Stimulated activated CD4-positive, alpha-beta T cell treated with anti-CD3 and anti-CD28 coated beads, TNF-alpha, amount 100 ng/mL, for 48 hours (primary cell): ENCODE data around the gene THOC2.
"Not testable (repeated sequence)": the region's sequence is repeated elsewhere in the genome, so short reads cannot be mapped to it uniquely, and the experiment has no call there.

Source experiments
- DNase-seq, 3 donors: peaks; one replicate each; pipeline ENCODE4 v3.0.0-alpha.2; 2020; ENCODE audit warnings: low read depth in 3 of 3

The THOC2 gene

DNA sequence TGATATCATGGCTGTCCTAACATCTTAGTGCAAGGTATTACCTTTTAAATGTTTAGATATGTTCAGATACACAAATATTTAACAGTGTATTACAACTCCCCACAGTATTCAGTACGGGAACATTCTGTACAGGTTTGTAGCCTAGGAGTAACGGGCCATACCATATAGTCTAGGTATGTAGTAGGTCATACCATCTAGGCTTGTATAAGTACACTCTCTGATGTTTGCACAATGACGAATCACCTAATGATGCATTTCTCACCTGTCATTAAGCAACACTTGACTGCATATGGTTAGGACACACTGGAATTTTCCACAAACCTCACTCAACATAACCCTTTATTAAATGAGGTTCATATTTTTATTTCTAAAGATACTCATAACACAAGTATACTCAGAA, 67.7 kb downstream of the THOC2 start:
- no peak for DNase-seq

DNA sequence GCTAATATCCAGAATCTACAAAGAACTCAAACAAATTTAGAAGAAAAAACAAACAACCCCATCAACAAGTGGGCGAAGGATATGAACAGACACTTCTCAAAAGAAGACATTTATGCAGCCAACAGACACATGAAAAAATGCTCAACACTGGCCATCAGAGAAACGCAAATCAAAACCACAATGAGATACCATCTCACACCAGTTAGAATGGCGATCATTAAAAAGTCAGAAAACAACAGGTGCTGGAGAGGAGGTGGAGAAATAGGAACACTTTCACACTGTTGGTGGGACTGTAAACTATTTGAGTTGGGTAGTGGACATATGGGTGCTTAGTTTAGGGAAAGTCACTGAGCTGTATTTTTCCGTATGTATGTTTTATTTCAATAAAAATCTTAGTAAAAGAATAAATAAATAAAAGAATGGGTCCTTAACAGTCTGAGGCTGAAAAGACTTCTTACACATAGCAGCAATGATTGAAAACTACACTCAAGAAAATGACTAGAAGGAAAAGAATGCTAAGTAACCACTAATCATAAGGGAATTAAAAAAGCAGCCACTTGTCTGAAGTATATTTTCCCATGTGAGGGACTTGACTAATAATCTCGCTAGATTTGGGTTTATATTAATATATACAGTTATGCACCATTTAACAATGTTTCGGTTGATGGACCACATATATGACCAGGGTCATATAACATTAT, 68.2 kb downstream of the THOC2 start:
- not testable (repeated sequence) for DNase-seq

DNA sequence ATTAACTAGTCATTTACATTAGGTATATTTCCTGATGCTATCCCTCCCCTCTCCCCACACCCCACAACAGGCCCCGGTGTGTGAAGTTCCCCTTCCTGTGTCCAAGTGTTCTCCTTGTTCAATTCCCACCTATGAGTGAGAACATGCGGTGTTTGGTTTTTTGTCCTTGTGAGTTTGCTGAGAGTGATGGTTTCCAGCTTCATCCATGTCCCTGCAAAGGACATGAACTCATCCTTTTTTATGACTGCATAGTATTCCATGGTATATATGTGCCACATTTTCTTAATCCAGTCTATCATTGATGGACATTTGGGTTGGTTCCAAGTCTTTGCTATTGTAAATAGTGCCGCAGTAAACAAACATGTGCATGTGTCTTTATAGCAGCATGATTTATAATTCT, 69.1 kb downstream of the THOC2 start:
- not testable (repeated sequence) for DNase-seq

DNA sequence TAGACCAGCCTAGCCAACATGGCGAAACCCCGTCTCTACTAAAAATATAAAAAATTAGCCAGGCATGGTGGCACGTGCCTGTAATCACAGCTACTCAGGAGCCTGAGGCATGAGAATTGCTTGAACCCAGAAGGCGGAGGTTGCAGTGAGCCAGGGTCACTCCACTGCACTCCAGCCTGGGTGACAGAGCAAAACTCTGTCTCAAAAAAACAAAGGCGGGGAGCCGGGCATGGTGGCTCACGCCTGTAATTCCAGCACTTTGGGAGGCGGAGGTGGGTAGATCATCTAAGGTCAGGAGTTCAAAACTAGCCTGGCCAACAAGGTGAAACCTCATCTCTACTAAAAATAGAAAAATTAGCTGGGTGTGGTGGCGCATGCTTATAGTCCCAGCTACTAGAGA, 76.3 kb downstream of the THOC2 start:
- not testable (repeated sequence) for DNase-seq

DNA sequence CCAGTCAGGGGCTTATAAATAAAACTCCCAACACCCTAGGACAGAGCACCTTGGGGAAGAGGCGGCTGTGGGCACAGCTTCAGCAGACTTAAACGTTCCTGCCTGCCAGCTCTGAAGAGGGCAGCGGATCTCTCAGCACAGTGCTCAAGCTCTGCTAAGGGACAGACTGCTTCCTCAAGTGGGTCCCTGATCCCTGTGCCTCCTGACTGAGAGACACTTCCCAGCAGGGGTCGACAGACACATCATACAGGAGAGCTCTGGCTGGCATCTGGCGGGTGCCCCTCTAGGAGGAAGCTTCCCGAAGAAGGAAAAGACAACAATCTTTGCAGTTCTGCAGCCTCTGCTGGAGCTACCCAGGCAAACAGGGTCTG, 84.1 kb downstream of the THOC2 start:
- DNase-seq, result not testable (repeated sequence)

DNA sequence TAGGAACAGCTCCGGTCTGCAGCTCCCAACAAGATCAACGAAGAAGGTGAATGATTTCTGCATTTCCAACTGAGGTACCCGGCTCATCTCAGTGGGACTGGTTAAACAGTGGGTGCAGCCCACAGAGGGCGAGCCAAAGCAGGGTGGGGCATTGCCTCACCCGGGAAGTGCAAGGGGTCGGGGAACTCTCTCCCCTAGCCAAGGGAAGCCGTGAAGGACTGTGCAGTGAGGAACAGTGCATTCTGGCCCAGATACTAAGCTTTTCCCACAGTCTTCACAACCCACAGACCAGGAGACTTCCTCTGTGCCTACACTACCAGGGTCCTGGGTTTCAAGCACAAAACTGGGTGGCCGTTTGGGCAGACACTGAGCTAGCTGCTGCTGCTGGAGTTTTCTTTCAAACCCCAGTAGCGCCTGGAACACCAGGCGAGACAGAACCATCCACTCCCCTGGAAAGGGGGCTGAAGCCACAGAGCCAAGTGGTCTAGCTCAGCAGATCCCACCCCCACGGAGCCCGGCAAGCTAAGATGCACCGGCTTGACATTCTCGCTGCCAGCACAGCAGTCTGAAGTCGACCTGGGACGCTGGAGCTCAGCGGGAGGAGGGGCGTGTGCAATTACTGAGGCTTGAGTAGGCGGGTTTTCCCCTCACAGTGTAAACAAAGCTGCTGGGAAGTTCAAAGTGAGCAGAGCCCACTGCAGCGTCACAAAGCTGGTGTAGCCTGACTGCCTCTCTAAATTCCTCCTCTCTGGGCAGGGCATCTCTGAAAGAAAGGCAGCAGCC, 84.6 kb downstream of the THOC2 start:
- no peak for DNase-seq

DNA sequence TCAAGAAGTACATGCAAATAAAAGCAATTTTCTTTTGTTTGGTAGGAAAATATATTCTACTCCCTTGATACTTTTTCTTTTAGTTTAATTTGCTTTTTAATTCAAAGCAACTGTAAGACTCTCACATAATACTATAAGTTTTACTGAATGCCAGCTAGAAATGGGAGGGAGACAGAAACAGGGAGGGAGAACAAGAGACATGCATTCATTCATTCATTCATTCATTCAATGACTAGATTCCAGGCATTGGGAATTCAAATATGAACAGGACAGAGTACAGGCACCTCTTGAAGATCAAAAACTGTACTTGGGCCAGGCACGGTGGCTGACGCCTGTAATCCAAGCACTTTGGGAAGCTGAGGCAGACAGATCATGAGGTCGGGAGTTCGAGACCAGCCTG, 85.6 kb downstream of the THOC2 start:
- no peak for DNase-seq

DNA sequence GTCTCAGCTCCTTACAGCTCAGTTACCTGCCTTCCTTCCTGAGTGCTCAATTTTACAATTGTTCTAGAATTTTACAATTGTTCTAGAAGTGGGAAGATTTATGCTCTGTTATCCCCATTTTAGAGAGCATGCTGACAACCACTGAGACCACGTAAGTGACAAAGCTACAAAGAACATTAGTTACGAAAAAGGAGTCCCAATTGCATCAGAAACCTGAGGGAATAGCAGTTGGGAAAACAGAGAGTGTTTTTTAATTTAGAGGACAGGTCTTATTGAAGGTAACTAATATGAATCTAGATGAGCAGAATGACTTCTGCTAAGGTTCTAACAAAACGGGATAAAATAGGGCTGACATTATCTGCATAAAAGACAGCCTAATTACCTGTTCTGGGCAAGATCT, 103.3 kb downstream of the THOC2 start:
- DNase-seq, result no peak

DNA sequence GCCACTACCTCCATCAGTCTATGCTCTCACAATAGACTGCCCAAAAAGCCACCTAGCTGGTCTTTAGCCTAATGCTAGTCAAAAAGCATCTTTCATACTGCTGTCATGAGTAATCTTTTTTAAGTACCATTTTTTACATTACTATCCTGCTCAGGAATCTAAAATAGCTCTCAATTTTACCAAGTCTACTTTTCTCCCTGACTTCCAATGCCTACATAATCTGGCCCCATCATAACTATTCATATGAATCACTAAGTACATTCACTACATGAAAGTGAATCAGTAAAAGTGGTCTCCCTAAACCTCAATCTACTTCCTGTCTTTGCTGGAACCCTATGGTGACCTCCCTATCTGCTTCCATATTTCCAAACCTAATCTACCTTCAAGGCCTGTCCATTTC, 105.9 kb downstream of the THOC2 start:
- no peak for DNase-seq

DNA sequence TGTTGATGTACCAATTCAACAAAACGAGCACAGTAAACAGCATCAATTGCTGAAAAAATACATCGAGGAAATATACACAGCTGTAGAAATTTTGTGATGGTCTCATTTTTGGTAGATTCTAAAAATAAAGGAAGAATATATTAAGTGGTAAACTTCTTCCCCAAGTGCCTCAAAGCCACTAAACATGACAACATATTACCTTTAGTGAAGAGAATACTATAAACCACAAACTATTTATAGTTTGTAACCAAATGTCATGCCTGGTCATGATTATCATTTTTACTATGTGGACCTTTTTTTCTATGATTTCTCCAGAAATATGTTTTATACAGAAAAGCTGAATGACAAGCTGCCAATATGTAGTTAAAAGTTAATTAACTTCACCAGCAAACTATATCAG, 106.9 kb downstream of the THOC2 start:
- no peak for DNase-seq

DNA sequence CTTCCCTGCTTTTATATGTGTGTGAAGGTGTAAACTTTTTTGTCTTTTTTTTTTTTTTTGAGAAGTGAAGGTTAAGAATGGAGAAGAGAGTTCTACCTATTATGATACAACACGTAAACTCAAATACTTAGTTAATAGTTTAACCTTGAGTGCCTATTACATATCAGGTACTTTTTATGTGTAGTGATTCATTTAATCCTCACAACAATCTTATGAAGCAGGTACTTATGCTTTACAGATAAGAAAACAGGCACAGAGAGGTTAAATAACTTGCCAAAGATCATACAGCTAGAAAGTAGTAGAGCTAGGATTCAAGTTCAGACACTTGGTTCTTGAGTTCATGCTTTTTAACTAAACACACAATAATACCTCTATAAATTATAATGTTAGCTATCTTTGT, 107.4 kb downstream of the THOC2 start:
- no peak for DNase-seq

DNA sequence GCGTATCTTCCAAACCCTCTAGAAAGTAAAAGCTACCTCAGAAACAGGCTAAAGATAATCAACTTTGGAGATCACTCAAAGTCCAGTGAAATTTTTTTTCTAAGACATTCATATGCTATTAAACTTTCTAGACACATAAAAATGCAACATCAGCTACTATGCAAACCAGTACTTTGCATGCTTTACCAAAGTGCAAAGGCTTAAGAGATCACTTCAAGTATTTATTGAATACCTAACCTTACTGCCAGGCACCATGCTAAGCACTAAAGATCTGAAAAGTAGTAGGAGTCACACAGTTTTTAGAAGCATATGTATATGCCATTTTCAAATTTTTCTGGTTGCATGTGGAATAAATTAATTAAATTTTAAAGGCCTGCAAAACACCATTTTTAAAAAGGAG, 115.8 kb downstream of the THOC2 start:
- no peak for DNase-seq

DNA sequence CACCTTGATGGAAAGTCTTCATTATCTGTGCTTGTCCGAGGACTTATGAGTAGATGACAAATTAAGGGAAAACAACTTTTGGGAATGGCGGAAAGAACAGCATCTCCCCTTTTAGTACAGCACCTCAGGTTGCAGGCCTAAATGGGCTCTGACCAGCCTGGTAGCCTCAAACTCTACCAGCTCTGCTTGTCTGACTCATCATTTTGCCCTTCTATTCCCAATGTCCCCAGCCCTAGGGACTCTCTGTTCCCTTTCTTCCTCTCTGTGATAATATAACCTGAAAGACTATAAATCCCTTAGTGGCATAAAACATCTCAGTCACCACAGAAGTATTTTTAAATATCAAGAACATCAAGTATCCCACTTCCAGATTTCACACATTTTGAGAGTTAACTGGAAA, 121.9 kb downstream of the THOC2 start:
- no peak for DNase-seq

DNA sequence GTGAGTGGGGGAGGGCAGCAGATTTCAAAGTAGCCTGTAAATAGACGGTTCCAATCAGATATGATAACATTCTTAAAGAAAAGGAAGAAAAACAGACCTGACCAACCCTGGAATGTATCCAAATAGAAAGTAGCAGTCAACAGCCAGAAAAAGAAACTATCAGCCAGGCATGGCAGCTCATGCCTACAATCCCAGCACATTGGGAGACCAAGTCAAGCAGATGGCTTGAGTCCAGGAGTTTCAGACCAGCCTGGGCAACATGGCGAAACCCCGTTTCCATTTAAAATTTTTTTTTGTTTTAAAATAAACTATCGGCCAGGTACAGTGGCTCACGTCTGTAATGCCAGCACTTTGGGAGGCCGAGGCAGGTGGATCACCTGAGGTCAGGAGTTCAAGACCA, 125.0 kb downstream of the THOC2 start:
- DNase-seq, result no peak

DNA sequence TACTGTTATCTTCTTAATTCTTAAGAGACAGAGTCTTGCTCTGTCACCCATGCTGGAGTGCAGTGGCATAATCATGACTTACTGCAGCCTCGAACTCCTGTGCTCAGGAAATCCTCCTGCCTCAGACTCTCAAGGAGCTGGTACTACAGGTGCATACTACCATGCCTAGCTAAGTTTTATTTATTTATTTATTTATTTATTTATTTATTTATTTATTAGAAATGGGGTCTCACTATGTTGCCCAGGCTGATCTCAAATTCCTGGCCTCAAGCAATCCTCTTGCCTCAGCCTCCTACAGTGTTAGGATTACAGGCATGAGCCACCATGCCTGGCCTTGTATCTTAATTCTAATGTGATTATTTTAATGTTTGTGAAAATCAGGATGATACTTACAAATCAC, 125.6 kb downstream of the THOC2 start:
- DNase-seq, result no peak

DNA sequence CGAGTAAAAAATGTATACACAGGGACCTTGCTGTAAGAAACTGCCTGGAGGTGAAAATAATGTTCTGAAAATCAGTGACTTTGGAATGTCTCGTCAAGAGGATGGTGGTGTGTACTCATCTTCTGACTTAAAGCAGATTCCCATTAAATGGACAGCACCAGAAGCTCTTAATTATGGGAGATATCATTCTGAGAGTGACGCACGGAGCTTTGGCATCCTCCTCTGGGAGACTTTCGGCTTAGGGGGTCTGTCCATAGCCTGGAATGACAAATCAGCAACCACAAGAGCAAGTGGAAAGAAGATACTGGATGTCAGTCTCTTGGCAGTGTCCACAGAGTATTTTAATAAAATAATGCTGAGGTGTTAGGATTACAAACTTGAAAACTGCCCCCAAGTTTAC, 129.4 kb downstream of the THOC2 start:
- no peak for DNase-seq

DNA sequence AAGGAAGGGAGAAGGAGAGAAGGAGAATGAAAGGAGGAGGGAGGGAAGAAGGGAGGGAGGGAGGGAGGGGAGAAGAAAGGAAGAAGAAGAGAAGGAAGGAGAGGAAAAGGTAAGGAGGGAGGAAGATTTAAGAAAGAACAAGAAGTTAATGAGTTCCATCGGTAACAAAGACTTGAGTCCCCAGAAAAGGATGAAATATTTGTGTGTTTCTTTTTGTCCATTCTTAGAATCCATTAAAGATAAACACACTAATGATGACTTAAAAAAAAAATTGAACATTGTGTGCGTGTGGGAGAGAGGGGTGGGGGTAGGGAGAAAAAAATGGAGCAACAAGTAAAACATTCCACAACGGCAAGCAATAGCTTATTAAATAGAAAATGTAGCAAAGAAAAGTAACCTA, 131.4 kb downstream of the THOC2 start:
- DNase-seq, result no peak

DNA sequence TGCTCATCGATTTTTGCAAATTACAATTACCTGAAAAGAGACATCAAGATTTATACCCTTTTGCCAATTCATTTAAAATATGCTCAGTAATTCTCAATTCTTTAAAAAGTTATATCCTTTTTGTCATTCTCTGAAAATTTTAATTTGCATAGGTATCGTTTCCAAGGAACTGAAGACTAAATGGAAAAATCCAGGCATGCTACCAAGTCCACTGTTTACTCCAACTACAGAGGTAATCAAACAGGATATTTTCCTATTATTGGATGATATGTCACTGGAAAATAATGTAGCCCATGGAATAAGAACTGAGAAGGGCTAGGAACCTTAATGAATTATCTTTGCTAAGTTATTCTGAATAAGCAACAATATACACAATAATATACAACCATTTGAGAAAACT, 132.7 kb downstream of the THOC2 start:
- DNase-seq, result no peak

DNA sequence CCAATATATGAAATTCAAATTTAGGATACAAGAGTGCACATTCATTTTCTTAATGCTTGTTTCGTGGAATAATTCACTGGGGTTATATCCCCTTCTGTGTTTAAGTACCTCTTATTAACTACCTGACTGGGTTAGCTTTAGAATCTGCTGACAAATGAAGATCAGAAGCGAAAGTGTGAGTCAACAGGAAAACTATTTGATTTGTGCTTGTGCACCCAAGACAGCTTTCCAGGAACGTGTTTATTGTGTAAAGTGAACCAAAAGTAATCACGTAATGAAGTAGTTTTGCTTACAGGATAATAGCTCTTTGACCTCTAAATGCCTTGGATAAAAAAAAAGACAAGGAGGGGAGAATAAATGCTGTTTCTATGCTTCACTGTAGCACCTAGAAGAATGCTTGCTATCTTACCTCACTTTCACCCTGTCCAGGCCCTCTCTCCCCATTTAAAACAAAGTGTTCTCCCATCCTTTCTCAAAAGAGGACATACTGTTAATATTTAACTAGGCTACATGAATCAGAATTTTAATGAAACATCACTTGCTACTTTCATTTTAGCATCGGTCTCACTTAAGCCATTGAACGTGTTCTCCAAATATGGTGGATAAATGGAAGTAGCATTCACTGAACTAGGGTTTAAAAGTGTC, 141.9 kb downstream of the THOC2 start:
- no peak for DNase-seq

DNA sequence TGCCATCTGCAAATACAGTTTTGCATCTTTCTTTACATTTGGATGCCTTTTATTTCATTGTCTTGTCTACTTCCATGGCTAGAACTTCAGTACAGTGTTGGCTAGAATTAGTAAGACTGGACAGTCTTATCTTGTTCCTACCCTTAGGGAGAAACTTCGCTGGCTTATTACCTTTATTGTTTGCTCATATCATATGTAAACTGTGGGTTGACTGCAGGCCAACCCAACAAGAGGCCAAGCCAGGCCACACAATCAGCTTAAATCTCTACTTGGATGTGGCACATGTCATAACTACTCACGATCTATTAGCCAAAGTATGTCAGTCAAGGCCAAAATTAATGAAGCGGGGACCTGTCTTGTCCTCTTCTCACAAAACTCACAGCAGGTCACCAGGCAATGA, 144.1 kb downstream of the THOC2 start:
- DNase-seq, result no peak

DNA sequence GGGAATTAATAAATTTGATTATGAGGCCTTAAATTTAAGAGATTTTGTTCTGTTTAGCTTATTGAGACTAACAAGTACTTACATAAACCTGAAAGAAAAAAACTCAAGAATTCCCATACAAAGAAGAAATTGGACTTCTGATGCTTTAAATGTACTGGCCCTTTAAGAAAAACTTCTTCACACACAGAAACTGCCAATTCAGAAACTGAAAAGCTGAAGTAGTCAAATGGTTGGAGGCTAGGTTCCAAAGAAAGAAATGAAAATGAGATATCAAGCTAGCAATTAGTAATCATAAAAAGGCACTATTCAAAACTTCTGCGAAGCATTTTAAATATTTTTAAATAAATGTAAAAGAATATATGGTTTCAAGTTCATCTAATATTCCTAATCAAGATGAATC, 151.3 kb downstream of the THOC2 start:
- no peak for DNase-seq

DNA sequence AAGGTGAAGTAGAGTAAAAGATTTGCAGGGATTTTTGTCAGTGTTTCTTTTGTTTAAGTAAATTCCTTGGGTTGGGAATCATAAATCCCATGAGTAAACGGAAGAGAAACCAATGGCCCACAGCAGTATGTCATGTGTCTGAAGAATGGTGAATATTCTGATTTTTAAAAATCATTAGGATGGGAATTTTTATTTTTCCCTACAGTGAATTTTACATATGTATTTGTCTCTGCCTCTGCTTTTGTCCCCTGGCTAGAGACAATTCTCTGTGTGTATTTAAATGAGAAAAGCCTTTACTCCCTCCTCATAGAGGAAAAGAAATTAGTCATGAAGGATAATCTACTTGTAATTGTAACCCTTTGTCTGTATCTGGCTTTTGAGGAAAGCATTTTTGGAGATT, 152.1 kb downstream of the THOC2 start:
- no peak for DNase-seq

DNA sequence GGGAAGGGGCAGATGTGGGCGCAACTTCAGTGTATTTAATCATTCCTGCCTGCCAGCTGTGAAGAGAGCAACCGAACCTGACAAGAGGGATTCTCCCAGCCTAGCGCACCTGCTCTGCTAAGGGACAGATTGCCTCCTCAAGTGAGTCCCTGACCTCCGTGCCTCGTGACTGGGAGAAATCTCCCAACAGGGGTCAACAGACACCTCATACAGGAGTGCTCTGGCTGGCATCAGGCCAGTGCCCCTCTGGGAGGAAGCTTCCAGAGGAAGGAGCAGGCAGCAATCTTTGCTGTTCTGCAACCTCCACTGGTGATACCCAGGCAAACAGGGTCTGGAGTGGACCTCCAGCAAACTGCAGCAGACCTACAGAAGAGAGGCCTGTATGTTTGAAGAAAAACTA, 158.8 kb downstream of the THOC2 start:
- not testable (repeated sequence) for DNase-seq
